ENCODE results near the gene PRKAR1B. TPM values are rescaled to one million over a fixed set of nuclear protein-coding genes. Genes with fewer than 3 reads are reported as not detected.

Gene PRKAR1B
- total RNA-seq, 2 donors from 2014 or later: 33.5 to 43.2 TPM

DNA sequence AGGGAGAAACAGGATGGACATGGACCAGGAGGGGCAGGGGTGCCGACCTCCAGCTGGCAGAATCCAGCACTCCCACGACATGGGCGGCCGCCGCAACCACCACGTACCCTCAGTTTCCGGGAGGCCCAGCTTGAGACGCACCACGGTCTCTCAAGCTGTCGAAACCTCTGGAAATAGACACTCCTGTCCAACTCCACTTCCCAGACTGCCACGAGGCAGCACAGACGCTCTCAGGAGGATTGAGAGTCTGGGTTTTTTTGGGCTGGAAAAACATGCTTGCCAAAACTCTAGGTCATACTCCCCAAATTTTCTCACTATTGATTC is 169.6 kb downstream of the PRKAR1B start:
- 97 to 100% methylated on average over 10 to 12 of the region's 12 CpGs for whole genome bisulfite sequencing, 2 experiments (ENCODE audit: insufficient coverage in 1 of 2, insufficient read length in 1 of 2)
- no peak overlapping the region for H3K9ac ChIP-seq (ENCODE audit: extremely low read depth, low read length, poor library complexity, severe bottlenecking)
- Mint-ChIP-seq H3K36me3 (ENCODE audit: low read depth) (peaks cover 1% of the 10 kb centered on the region), H3K27ac (no peak overlapping the region), H3K4me1 (no peaks in the 10 kb centered on the region), H3K27me3 (ENCODE audit: insufficient read depth) (no peaks in the 10 kb centered on the region), H3K4me3 (no peak overlapping the region), H3K9me3 (peaks cover 2% of the 10 kb centered on the region)
- no peaks in the 10 kb centered on the region for H3K9me3 ChIP-seq (ENCODE audit: control insufficient read depth, low read length)
- H3K4me3 ChIP-seq (ENCODE audit: low read length): no peak overlapping the region
- H3K27me3 ChIP-seq (ENCODE audit: control insufficient read depth, insufficient read depth, low read length, poor library complexity, severe bottlenecking): no peaks in the 10 kb centered on the region
- H3K27ac ChIP-seq (ENCODE audit: low read depth, low read length): no peak overlapping the region
- no peaks in the 10 kb centered on the region for H3K36me3 ChIP-seq (ENCODE audit: control insufficient read depth, insufficient read depth, low read length)
- TF ChIP-seq, protein P1, sequence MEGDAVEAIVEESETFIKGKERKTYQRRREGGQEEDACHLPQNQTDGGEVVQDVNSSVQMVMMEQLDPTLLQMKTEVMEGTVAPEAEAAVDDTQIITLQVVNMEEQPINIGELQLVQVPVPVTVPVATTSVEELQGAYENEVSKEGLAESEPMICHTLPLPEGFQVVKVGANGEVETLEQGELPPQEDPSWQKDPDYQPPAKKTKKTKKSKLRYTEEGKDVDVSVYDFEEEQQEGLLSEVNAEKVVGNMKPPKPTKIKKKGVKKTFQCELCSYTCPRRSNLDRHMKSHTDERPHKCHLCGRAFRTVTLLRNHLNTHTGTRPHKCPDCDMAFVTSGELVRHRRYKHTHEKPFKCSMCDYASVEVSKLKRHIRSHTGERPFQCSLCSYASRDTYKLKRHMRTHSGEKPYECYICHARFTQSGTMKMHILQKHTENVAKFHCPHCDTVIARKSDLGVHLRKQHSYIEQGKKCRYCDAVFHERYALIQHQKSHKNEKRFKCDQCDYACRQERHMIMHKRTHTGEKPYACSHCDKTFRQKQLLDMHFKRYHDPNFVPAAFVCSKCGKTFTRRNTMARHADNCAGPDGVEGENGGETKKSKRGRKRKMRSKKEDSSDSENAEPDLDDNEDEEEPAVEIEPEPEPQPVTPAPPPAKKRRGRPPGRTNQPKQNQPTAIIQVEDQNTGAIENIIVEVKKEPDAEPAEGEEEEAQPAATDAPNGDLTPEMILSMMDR (conservative IDR thresholded peaks at IDR 0.05): no peak
- no peak for DNase-seq
- H3K4me1 ChIP-seq (ENCODE audit: control insufficient read depth, insufficient read depth, low read length): no peaks in the 10 kb centered on the region

DNA sequence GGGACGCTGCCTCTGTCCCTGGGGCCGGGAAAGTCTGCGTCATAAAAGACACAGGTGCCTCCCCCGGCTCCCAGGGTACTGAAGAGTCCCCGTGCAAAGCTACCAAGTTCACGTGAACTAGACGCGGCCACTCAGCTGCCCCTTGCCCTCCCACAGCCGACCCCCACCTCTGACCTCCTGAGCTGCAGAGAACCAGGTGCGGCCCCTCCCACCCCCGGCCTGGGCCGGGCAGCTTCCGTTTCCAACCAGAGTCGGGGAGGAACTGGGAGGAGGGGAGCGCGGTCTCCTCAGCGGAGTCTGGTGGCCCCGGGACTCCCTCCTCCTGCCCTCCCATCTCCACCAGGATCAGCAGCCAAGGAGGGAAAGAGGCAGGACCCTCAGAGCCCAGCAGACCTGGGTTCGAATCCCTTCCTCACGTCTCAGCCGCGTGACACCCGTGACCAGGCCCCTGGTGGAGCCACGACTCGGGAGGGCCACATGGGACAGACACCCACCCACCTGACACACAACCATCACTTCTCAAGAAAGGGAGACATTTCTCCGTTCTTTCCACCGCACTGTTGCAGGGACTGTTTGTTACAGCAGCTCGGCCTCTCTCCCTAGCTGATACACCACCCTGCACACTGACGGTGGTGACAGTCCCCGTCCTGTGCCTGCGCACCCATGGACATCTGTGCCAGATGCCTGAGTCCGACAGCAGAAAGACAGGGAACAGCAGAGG is 170.1 kb downstream of the PRKAR1B start:
- H3K4me1 Mint-ChIP-seq: no peaks in the 10 kb centered on the region
- Histone ChIP-seq H3K27ac (ENCODE audit: low read depth, low read length) (no peak overlapping the region), H3K27me3 (ENCODE audit: control insufficient read depth, insufficient read depth, low read length, poor library complexity, severe bottlenecking) (no peaks in the 10 kb centered on the region), H3K9me3 (ENCODE audit: control insufficient read depth, low read length) (no peaks in the 10 kb centered on the region), H3K4me1 (ENCODE audit: control insufficient read depth, insufficient read depth, low read length) (no peaks in the 10 kb centered on the region), H3K9ac (ENCODE audit: extremely low read depth, low read length, poor library complexity, severe bottlenecking) (no peak overlapping the region), H3K36me3 (ENCODE audit: control insufficient read depth, insufficient read depth, low read length) (no peaks in the 10 kb centered on the region), H3K4me3 (ENCODE audit: low read length) (no peak overlapping the region)
- H3K27me3 Mint-ChIP-seq (ENCODE audit: insufficient read depth): no peaks in the 10 kb centered on the region
- H3K27ac Mint-ChIP-seq: no peak overlapping the region
- H3K36me3 Mint-ChIP-seq (ENCODE audit: low read depth): peaks cover 1% of the 10 kb centered on the region
- no peak overlapping the region for H3K4me3 Mint-ChIP-seq
- no peak for DNase-seq
- 94 to 95% methylated on average over 10 to 32 of the region's 32 CpGs for WGBS, 2 experiments (ENCODE audit: insufficient coverage in 1 of 2, insufficient read length in 1 of 2)
- TF ChIP-seq, protein P1 (conservative IDR thresholded peaks at IDR 0.05): no peak
- peaks cover 2% of the 10 kb centered on the region for H3K9me3 Mint-ChIP-seq

DNA sequence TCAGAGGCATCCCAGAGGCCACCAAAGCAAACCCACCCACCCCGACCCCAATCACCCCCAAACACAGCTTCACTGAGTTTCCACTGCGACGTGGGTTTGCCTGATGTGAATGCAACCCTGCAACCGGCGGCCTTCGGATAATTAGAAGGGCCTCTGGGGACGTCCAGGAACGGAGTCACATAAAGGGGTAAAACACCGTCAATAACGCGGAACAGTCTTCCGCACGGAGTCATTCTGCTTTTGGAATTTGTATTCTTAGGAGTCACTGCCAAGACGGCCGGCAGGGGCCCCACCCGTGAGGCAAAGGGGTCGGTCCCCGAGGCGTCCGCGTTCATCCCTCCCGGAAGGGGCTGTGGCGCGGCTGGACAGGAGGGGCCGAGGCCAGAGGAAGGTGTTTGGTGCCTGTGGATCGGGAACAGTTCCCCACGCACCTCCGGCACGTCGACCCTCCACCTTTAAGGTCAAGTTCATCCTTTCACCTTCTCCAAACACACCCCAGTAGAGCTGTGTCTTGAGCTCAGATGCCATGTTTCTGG is 170.7 kb downstream of the PRKAR1B start:
- Histone ChIP-seq H3K9ac (ENCODE audit: extremely low read depth, low read length, poor library complexity, severe bottlenecking) (no peak overlapping the region), H3K4me3 (ENCODE audit: low read length) (no peak overlapping the region), H3K27me3 (ENCODE audit: control insufficient read depth, insufficient read depth, low read length, poor library complexity, severe bottlenecking) (no peaks in the 10 kb centered on the region), H3K27ac (ENCODE audit: low read depth, low read length) (no peak overlapping the region), H3K36me3 (ENCODE audit: control insufficient read depth, insufficient read depth, low read length) (no peaks in the 10 kb centered on the region), H3K9me3 (ENCODE audit: control insufficient read depth, low read length) (no peaks in the 10 kb centered on the region), H3K4me1 (ENCODE audit: control insufficient read depth, insufficient read depth, low read length) (no peaks in the 10 kb centered on the region)
- Mint-ChIP-seq H3K9me3 (peaks cover 2% of the 10 kb centered on the region), H3K4me3 (no peak overlapping the region), H3K4me1 (no peaks in the 10 kb centered on the region), H3K27me3 (ENCODE audit: insufficient read depth) (no peaks in the 10 kb centered on the region), H3K27ac (no peak overlapping the region), H3K36me3 (ENCODE audit: low read depth) (peaks cover 1% of the 10 kb centered on the region)
- 93 to 96% methylated on average over 14 to 30 of the region's 30 CpGs for WGBS, 2 experiments (ENCODE audit: insufficient coverage in 1 of 2, insufficient read length in 1 of 2)
- TF ChIP-seq, protein P1 (conservative IDR thresholded peaks at IDR 0.05): no peak
- DNase-seq: no peak

Data from endodermal cell (in vitro differentiated cells).